GM12878 (cell line): Measurements from ENCODE around the gene CDH15. TPM values are rescaled to one million over a fixed set of nuclear protein-coding genes. Genes with fewer than 3 reads are reported as not detected.

Experiments used
- ATAC-seq: fragments of 200-7000 bp; cut with Tn5 transposase; 3 replicates; pipeline ENCODE4 v1.9.1; 2020; ENCODE audit warnings: mild to moderate bottlenecking, moderate library complexity
- BruUV-seq: library from RNA; stranded (reverse); fragments of 400-500 nt; replicated peaks from 2 replicates; lab custom pipeline; 2021; lab: Mats Ljungman, UMichigan
- CTCF ChIA-PET: fragments of 300-600 bp; sonication (Branson Sonifier 250); formaldehyde crosslinking; extraction: SDS; loops from one replicate; lab custom pipeline; 2021; ENCODE audit warnings: inconsistent platforms; lab: Yijun Ruan, JAX
- POLR2A ChIA-PET: fragments of 350-600 bp; formaldehyde crosslinking; extraction: SDS; loops from one replicate; lab custom pipeline; 2021; ENCODE audit warnings: inconsistent platforms; lab: Charles Lee
- RAD21 ChIA-PET: fragments of 300-600 bp; sonication (Branson Sonifier 250); formaldehyde crosslinking; loops from one replicate; lab custom pipeline; 2023; ENCODE audit warnings: antibody characterized with exemption; ENCODE audit not compliant: unreplicated experiment; lab: Charles Lee
- SMC1A ChIA-PET: fragments of 300-600 bp; sonication (Branson Sonifier 250); formaldehyde crosslinking; loops from one replicate; lab custom pipeline; 2023; ENCODE audit not compliant: unreplicated experiment, uncharacterized antibody; lab: Charles Lee
- DNase-seq: peaks from one replicate; pipeline ENCODE4 v3.0.0-alpha.2; 2011; ENCODE audit warnings: low read depth, low spot score
- FAIRE-seq: peaks from 3 replicates; lab custom pipeline; 2011; peaks lifted over from hg19 to GRCh38; lab: Jason Lieb, UNC
- H2AFZ ChIP-seq: 2 replicates; pipeline ENCODE4 v1.6.0; 2011; ENCODE audit warnings: low read depth, low read length, control low read depth; ENCODE audit not compliant: control insufficient read depth
- H3K27ac ChIP-seq: 2 replicates; pipeline ENCODE4 v1.5.1; 2011; ENCODE audit warnings: control low read depth; ENCODE audit not compliant: control insufficient read depth, insufficient read depth
- H3K27me3 ChIP-seq, 2 experiments: replicated peaks in 1 of 2; 2 replicates each; pipeline versions ENCODE4 v1.6.0 to v1.6.1; 2011; ENCODE audit warnings: low read length in 1 of 2; ENCODE audit not compliant: control insufficient read depth in 2 of 2, insufficient read depth in 2 of 2
- H3K36me3 ChIP-seq, 2 experiments: 2 replicates each; pipeline ENCODE4 v1.5.1; 2011; ENCODE audit warnings: low read length in 1 of 2; ENCODE audit not compliant: control insufficient read depth in 2 of 2, insufficient read depth in 2 of 2
- H3K4me1 ChIP-seq: 2 replicates; pipeline ENCODE4 v1.6.1; 2011; ENCODE audit warnings: mild to moderate bottlenecking, low read length, moderate library complexity, mixed read lengths; ENCODE audit not compliant: control insufficient read depth, insufficient read depth
- H3K4me2 ChIP-seq: 2 replicates; pipeline ENCODE4 v1.6.0; 2011; ENCODE audit warnings: control low read depth; ENCODE audit not compliant: control insufficient read depth, insufficient read depth
- H3K4me3 ChIP-seq: fragments of 200-600 bp; sonication (generic); 2 replicates; pipeline ENCODE4 v1.5.1; 2016
- H3K79me2 ChIP-seq: 2 replicates; pipeline ENCODE4 v1.6.0; 2011; ENCODE audit warnings: low read length; ENCODE audit not compliant: control insufficient read depth, insufficient read depth
- H3K9ac ChIP-seq: 2 replicates; pipeline ENCODE4 v1.8.0; 2011; ENCODE audit warnings: low read length, control low read depth, mixed read lengths; ENCODE audit not compliant: control insufficient read depth, insufficient read depth
- H3K9me3 ChIP-seq: replicated peaks from 3 replicates; pipeline ENCODE4 v1.5.1; 2011; ENCODE audit warnings: mild to moderate bottlenecking, low read length; ENCODE audit not compliant: control insufficient read depth, insufficient read depth
- H4K20me1 ChIP-seq: 2 replicates; pipeline ENCODE4 v1.6.0; 2011; ENCODE audit not compliant: control insufficient read depth, insufficient read depth
- BCL11A ChIP-seq: IDR thresholded peaks from 2 replicates; pipeline ENCODE4 v1.6.1; 2011; ENCODE audit warnings: low read depth, low read length
- CREB1 ChIP-seq: IDR thresholded peaks from 2 replicates; pipeline ENCODE4 v1.6.1; 2012; ENCODE audit warnings: low read depth, mild to moderate bottlenecking, inconsistent platforms
- ELK1 ChIP-seq: IDR thresholded peaks from 2 replicates; pipeline ENCODE4 v1.6.1; 2012; ENCODE audit warnings: low read depth, low read length, improper control_type of control experiment
- IRF3 ChIP-seq: fragments of 450-650 bp; IDR thresholded peaks from 2 replicates; pipeline ENCODE4 v1.6.1; 2014; ENCODE audit warnings: mild to moderate bottlenecking
- MEF2A ChIP-seq: IDR thresholded peaks from 2 replicates; pipeline ENCODE4 v1.6.1; 2011; ENCODE audit warnings: low read depth, mild to moderate bottlenecking, low read length, moderate library complexity; ENCODE audit not compliant: insufficient read depth
- POU2F2 ChIP-seq: IDR thresholded peaks from 3 replicates; pipeline ENCODE4 v1.6.1; 2011; ENCODE audit warnings: low read depth, mild to moderate bottlenecking, low read length, borderline replicate concordance
- PRDM15 ChIP-seq: fragments of 450-650 bp; formaldehyde crosslinking; IDR thresholded peaks from 2 replicates; pipeline ENCODE4 v1.4.0; 2020; ENCODE audit warnings: mild to moderate bottlenecking, moderate library complexity
- USF2 ChIP-seq: IDR thresholded peaks from 2 replicates; pipeline ENCODE4 v1.6.1; 2011; ENCODE audit warnings: low read depth, low read length, improper control_type of control experiment, borderline replicate concordance
- ZNF24 ChIP-seq: fragments of 450-650 bp; IDR thresholded peaks from 2 replicates; pipeline ENCODE4 v1.6.1; 2017; ENCODE audit warnings: antibody characterized with exemption, mild to moderate bottlenecking
- WGBS: methylation state at CpG from one replicate; pipeline ENCODE4 v1.1.6; 2016; ENCODE audit warnings: low lambda C conversion rate; ENCODE audit not compliant: insufficient replicate concordance, insufficient coverage; ENCODE audit errors: missing lambda C conversion rate; 5-methylcytosine and 5-hydroxymethylcytosine counted together
- in situ Hi-C: fragments of 300-500 bp; cut with MboI; formaldehyde crosslinking; loops from 9 replicates; pipeline ENCODE4 v1.14.3; 2018; ENCODE audit warnings: mixed read lengths
- intact Hi-C: fragments of 100-400 bp; cut with micrococcal nuclease; formaldehyde crosslinking; loops from one replicate; pipeline ENCODE4 v1.14.2; 2022; ENCODE audit not compliant: unreplicated experiment
- polyA plus RNA-seq, 11 experiments: library from polyadenylated mRNA; depleted of rRNA in 4 of 11; unstranded in 6 of 11; stranded (reverse) in 5 of 11; fragments of >200 nt; fragmentation: Nextera tagmentation in 4 of 11; fragmentation: Illumina TruSeq in 1 of 11; extraction: Ambion mirVana in 4 of 11; extraction: Trizol in 1 of 11; gene quantifications; 1 replicate in 1 of 11; 2 replicates in 10 of 11; pipeline versions ENCODE4 v1.2.1 to v1.2.3, GENCODE V29; 2011 to 2016; ENCODE audit warnings: inconsistent platforms in 2 of 11, missing spikeins in 2 of 11, low read depth in 1 of 11
- total RNA-seq, 4 experiments: library from RNA; depleted of rRNA in 3 of 4; stranded (reverse); fragments of >200 nt in 3 of 4; fragmentation: Illumina TruSeq in 1 of 4; extraction: Trizol in 1 of 4; gene quantifications; 2 replicates each; pipeline versions ENCODE4 v1.2.1 to v1.2.3, GENCODE V29; 2013 to 2021
- TF ChIP-seq, protein P1 (sequence below): fragments of 450-650 bp; IDR thresholded peaks from 2 replicates; pipeline ENCODE4 v1.6.1; 2017; ENCODE audit warnings: mild to moderate bottlenecking, moderate library complexity

Gene CDH15
- total and polyA plus RNA-seq, 10 of the 15 experiments (the other 5 are each of a cell fraction or from before 2014, with no cell fraction given) = 0.02 to 0.06 TPM; not detected in 8

GRCh38 chr16:89241187-89242007 is 69.8 kb downstream of the CDH15 start:
- no peaks in the 10 kb centered on the region for H3K9me3 ChIP-seq
- BruUV-seq = TSS peak; percentile 98
- ChIA-PET POLR2A (interaction anchor here (0.6 kb wide), 4 partner anchors 10 to 643 kb away, joined by 3 to 7 read pairs (median 4); no protein-coding TSS in a partner anchor), CTCF (interaction anchor here (0.7 to 2.1 kb wide), 6 partner anchors 21 to 426 kb away, joined by 3 to 11 read pairs (median 4); partner anchors contain the start of genes SPG7 and ZNF778), SMC1A (interaction anchor here (1.0 to 1.2 kb wide), 3 partner anchors 248 to 324 kb away, joined by 3 read pairs; no protein-coding TSS in a partner anchor), RAD21 (interaction anchor here (0.7 kb wide), 1 partner anchor 31 kb away, joined by 4 read pairs; no protein-coding TSS in a partner anchor)
- peak overlapping the region; percentile 94 for H3K4me2 ChIP-seq
- no peaks in the 10 kb centered on the region for H3K27me3 ChIP-seq
- H3K9ac ChIP-seq = peak overlapping the region; percentile 98
- DNase-seq = peak; percentile 57
- no peaks in the 10 kb centered on the region for H3K36me3 ChIP-seq
- ATAC-seq = peak; percentile 86
- H3K79me2 ChIP-seq = peaks cover 7% of the 10 kb centered on the region
- 9% methylated on average over 32 of the region's 39 CpGs for WGBS
- no peak for FAIRE-seq
- peak overlapping the region; percentile 96 for H3K27ac ChIP-seq
- H4K20me1 ChIP-seq = no peaks in the 10 kb centered on the region
- intact Hi-C loops (loop anchor here (5.0 kb wide), 2 partner anchors 246 to 316 kb away; no protein-coding TSS in a partner anchor), in situ Hi-C loops (no loop called here)
- peak overlapping the region; percentile 72 for H3K4me3 ChIP-seq
- peak overlapping the region; percentile 91 for H2AFZ ChIP-seq
- no peaks in the 10 kb centered on the region; the same call in 1 of the 2 replicates for H3K4me1 ChIP-seq
- TF ChIP-seq CREB1 (peak; percentile 50), BCL11A (no peak), MEF2A (no peak), ELK1 (0 out of 2 replicates have a peak, but pooled peaks have one; percentile 7), PRDM15 (CRISPR knock-in tag) (no peak), POU2F2 (peak; percentile 69; the same call in 1 of the 3 replicates), USF2 (no peak), IRF3 (no peak), ZNF24 (no peak)
- TF ChIP-seq, protein P1, sequence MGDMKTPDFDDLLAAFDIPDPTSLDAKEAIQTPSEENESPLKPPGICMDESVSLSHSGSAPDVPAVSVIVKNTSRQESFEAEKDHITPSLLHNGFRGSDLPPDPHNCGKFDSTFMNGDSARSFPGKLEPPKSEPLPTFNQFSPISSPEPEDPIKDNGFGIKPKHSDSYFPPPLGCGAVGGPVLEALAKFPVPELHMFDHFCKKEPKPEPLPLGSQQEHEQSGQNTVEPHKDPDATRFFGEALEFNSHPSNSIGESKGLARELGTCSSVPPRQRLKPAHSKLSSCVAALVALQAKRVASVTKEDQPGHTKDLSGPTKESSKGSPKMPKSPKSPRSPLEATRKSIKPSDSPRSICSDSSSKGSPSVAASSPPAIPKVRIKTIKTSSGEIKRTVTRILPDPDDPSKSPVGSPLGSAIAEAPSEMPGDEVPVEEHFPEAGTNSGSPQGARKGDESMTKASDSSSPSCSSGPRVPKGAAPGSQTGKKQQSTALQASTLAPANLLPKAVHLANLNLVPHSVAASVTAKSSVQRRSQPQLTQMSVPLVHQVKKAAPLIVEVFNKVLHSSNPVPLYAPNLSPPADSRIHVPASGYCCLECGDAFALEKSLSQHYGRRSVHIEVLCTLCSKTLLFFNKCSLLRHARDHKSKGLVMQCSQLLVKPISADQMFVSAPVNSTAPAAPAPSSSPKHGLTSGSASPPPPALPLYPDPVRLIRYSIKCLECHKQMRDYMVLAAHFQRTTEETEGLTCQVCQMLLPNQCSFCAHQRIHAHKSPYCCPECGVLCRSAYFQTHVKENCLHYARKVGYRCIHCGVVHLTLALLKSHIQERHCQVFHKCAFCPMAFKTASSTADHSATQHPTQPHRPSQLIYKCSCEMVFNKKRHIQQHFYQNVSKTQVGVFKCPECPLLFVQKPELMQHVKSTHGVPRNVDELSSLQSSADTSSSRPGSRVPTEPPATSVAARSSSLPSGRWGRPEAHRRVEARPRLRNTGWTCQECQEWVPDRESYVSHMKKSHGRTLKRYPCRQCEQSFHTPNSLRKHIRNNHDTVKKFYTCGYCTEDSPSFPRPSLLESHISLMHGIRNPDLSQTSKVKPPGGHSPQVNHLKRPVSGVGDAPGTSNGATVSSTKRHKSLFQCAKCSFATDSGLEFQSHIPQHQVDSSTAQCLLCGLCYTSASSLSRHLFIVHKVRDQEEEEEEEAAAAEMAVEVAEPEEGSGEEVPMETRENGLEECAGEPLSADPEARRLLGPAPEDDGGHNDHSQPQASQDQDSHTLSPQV = no peak
